Natural killer cell (primary cell): ENCODE measurements around the gene IFNLR1. TPM values are rescaled to one million over a fixed set of nuclear protein-coding genes. Genes with fewer than 3 reads are reported as not detected.

Experiments
- ATAC-seq, 3 donors: fragments of 150-1000 bp in 2 of 3; fragments of 200-7000 bp in 1 of 3; cut with Tn5 transposase; 1 replicate in 1 of 3; 2 replicates in 2 of 3; pipeline ENCODE4 v1.10.0; 2021; ENCODE audit warnings: mild to moderate bottlenecking in 2 of 3, moderate library complexity in 2 of 3
- DNase-seq, 2 donors: peaks; one replicate each; pipeline versions ENCODE4 v3.0.0 to v3.0.0-alpha.2; 2013 to 2021; ENCODE audit warnings: mixed read lengths in 1 of 2
- H3K27ac ChIP-seq: one replicate; pipeline ENCODE4 v1.5.1; 2013; ENCODE audit warnings: mild to moderate bottlenecking, low read length
- H3K27me3 ChIP-seq: one replicate; pipeline ENCODE4 v1.6.1; 2013; ENCODE audit warnings: low read length; ENCODE audit not compliant: control insufficient read depth, insufficient read depth
- H3K36me3 ChIP-seq: one replicate; pipeline ENCODE4 v1.6.1; 2013; ENCODE audit warnings: low read length; ENCODE audit not compliant: control insufficient read depth, insufficient read depth
- H3K4me1 ChIP-seq: one replicate; pipeline ENCODE4 v1.6.1; 2013; ENCODE audit warnings: low read length; ENCODE audit not compliant: control insufficient read depth, insufficient read depth
- H3K4me3 ChIP-seq: one replicate; pipeline ENCODE4 v1.5.1; 2013; ENCODE audit warnings: low read length
- H3K9me3 ChIP-seq: one replicate; pipeline ENCODE4 v1.6.1; 2013; ENCODE audit warnings: low read length; ENCODE audit not compliant: control insufficient read depth, insufficient read depth
- H3K27ac Mint-ChIP-seq, 2 donors: one replicate each; pipeline ENCODE4 v1.8.0; 2022; ENCODE audit warnings: mild to moderate bottlenecking in 2 of 2, mixed read lengths in 2 of 2, moderate library complexity in 1 of 2
- H3K27me3 Mint-ChIP-seq, 2 donors: one replicate each; pipeline ENCODE4 v1.8.0; 2022; ENCODE audit warnings: low read depth in 2 of 2, mixed read lengths in 2 of 2
- H3K36me3 Mint-ChIP-seq: one replicate; pipeline ENCODE4 v1.8.0; 2022; ENCODE audit warnings: mixed read lengths
- H3K4me1 Mint-ChIP-seq, 2 donors: one replicate each; pipeline ENCODE4 v1.8.0; 2022; ENCODE audit warnings: mixed read lengths in 2 of 2
- H3K4me3 Mint-ChIP-seq: one replicate; pipeline ENCODE4 v1.8.0; 2022; ENCODE audit warnings: mild to moderate bottlenecking, moderate library complexity, mixed read lengths
- H3K9me3 Mint-ChIP-seq, 2 donors: one replicate each; pipeline ENCODE4 v1.8.0; 2022; ENCODE audit warnings: mixed read lengths in 2 of 2
- CTCF ChIP-seq: fragments of 200-600 bp; IDR thresholded peaks from one replicate; pipeline ENCODE4 v1.8.0; 2022; ENCODE audit warnings: antibody characterized with exemption
- WGBS: methylation state at CpG from one replicate; pipeline ENCODE4 v1.1.7; 2013; ENCODE audit warnings: missing lambda C conversion rate; ENCODE audit not compliant: insufficient coverage; 5-methylcytosine and 5-hydroxymethylcytosine counted together
- intact Hi-C: fragments of 100-400 bp; cut with micrococcal nuclease; formaldehyde crosslinking; loops from one replicate; pipeline ENCODE4 v1.14.2; 2022
- total RNA-seq, 4 donors: library from RNA; stranded (reverse); fragments of 120-200 nt in 1 of 4; gene quantifications; one replicate each; pipeline versions ENCODE4 v1.2.3 to v1.2.4, GENCODE V29; 2013 to 2022

The IFNLR1 gene
- total RNA-seq, 3 donors from 2014 or later (not counting 1 experiment from before 2014, with no cell fraction given): 0.07 to 2.5 (median 0.19) TPM

- Mint-ChIP-seq H3K36me3 (no peaks in the 10 kb centered on the region), H3K27me3 (peaks cover 17 to 23% of the 10 kb centered on the region in 2 donors), H3K4me1 (no peaks in the 10 kb centered on the region), H3K4me3 (no peak overlapping the region), H3K9me3 (no peaks in the 10 kb centered on the region), H3K27ac (no peak overlapping the region)
- Histone ChIP-seq H3K36me3 (no peaks in the 10 kb centered on the region), H3K27ac (no peak overlapping the region), H3K27me3 (no peaks in the 10 kb centered on the region), H3K4me1 (no peaks in the 10 kb centered on the region), H3K9me3 (no peaks in the 10 kb centered on the region), H3K4me3 (no peak overlapping the region)
- TF ChIP-seq CTCF: no peak
- no peak for DNase-seq
- ATAC-seq: no peak
- intact Hi-C loops: no loop called here
- 94% methylated on average over 12 of the region's 12 CpGs for WGBS
Measured at GRCh38 chr1:24169286-24169685, 17.8 kb downstream of the IFNLR1 start.

GRCh38 chr1:24168245-24168644 is 18.8 kb downstream of the IFNLR1 start:
- intact Hi-C loops: no loop called here
- H3K27me3 Mint-ChIP-seq: peaks cover 10 to 15% of the 10 kb centered on the region in 2 donors
- H3K4me3 Mint-ChIP-seq: no peak overlapping the region
- 91% methylated on average over 7 of the region's 7 CpGs for WGBS
- TF ChIP-seq CTCF: no peak
- ATAC-seq (no peak), DNase-seq (no peak)
- no peaks in the 10 kb centered on the region for H3K36me3 ChIP-seq
- no peak overlapping the region for H3K27ac Mint-ChIP-seq
- no peaks in the 10 kb centered on the region for H3K27me3 ChIP-seq
- H3K9me3 Mint-ChIP-seq: no peaks in the 10 kb centered on the region
- no peaks in the 10 kb centered on the region for H3K4me1 Mint-ChIP-seq
- H3K27ac ChIP-seq: no peak overlapping the region
- no peaks in the 10 kb centered on the region for H3K4me1 ChIP-seq
- H3K9me3 ChIP-seq: no peaks in the 10 kb centered on the region
- H3K36me3 Mint-ChIP-seq: no peaks in the 10 kb centered on the region
- no peak overlapping the region for H3K4me3 ChIP-seq

GRCh38 chr1:24167008-24167407 is 20.1 kb downstream of the IFNLR1 start:
- DNase-seq (no peak), ATAC-seq (no peak)
- intact Hi-C loops: no loop called here
- H3K27ac Mint-ChIP-seq: no peak overlapping the region
- peaks cover 10 to 15% of the 10 kb centered on the region in 2 donors for H3K27me3 Mint-ChIP-seq
- H3K4me1 Mint-ChIP-seq: no peaks in the 10 kb centered on the region
- Histone ChIP-seq H3K27ac (no peak overlapping the region), H3K27me3 (no peaks in the 10 kb centered on the region), H3K4me1 (no peaks in the 10 kb centered on the region), H3K36me3 (no peaks in the 10 kb centered on the region), H3K9me3 (no peaks in the 10 kb centered on the region), H3K4me3 (no peak overlapping the region)
- 69% methylated on average over 4 of the region's 4 CpGs for WGBS
- no peak for TF ChIP-seq CTCF
- no peak overlapping the region for H3K4me3 Mint-ChIP-seq
- no peaks in the 10 kb centered on the region for H3K9me3 Mint-ChIP-seq
- H3K36me3 Mint-ChIP-seq: no peaks in the 10 kb centered on the region

- H3K27me3 ChIP-seq: no peaks in the 10 kb centered on the region
- intact Hi-C loops: no loop called here
- no peak for DNase-seq
- WGBS: 100% methylated on average over 2 of the region's 2 CpGs
- Mint-ChIP-seq H3K9me3 (no peaks in the 10 kb centered on the region), H3K27ac (no peak overlapping the region), H3K36me3 (no peaks in the 10 kb centered on the region), H3K27me3 (peaks cover 8 to 15% of the 10 kb centered on the region in 2 donors), H3K4me3 (no peak overlapping the region), H3K4me1 (no peaks in the 10 kb centered on the region)
- H3K4me1 ChIP-seq: no peaks in the 10 kb centered on the region
- TF ChIP-seq CTCF: no peak
- ATAC-seq: no peak
- H3K9me3 ChIP-seq: no peaks in the 10 kb centered on the region
- no peaks in the 10 kb centered on the region for H3K36me3 ChIP-seq
- H3K27ac ChIP-seq: no peak overlapping the region
- H3K4me3 ChIP-seq: no peak overlapping the region
Measured at GRCh38 chr1:24165500-24165899, 21.6 kb downstream of the IFNLR1 start.
